Activated effector memory CD4-positive, alpha-beta T cell treated with Interleukin-2 at 50 U/mL for 16 hours (primary cell): ENCODE results near the gene NXPE3.
"Not testable (repeated sequence)": the region's sequence is repeated elsewhere in the genome, so short reads cannot be mapped to it uniquely, and the experiment has no call there.

Experiments used
- DNase-seq: peaks from one replicate; pipeline ENCODE4 v3.0.0-alpha.2; 2020

Gene NXPE3

GRCh38 chr3:101852983-101853840 lies 74.2 kb downstream of the NXPE3 start:
- no peak for DNase-seq

GRCh38 chr3:101853982-101854381 lies 75.0 kb downstream of the NXPE3 start:
- no peak for DNase-seq

GRCh38 chr3:101854608-101855304 lies 75.7 kb downstream of the NXPE3 start:
- DNase-seq, result no peak

- DNase-seq, result no peak
Observed at GRCh38 chr3:101857301-101857741, 78.3 kb downstream of the NXPE3 start.

DNA sequence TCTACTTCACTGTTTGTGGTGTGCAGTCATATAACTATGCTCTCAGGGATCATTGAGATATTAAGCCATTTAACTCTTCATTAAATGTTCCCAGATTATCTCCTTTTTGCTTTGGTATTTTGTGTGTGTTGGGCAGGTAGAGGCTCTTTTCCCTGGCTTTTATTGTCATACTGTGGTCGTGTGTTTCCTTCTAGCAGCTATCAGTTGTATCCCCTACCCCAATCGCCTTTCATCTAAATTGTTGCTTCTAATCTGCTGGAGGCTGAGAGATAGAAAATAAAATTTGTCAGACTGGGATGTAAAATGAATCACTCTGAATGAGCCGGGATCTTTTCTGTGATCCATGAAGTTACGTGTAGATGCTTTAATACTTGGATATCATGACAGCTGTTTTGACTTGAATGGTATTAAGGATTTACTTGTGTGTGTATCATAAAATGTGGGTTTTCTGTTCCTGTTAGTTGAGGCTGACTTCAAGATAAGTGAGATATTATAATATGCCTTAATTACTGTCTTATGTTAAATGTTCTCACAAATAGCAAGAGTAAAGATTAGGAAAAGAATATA lies 79.5 kb downstream of the NXPE3 start:
- no peak for DNase-seq

DNA sequence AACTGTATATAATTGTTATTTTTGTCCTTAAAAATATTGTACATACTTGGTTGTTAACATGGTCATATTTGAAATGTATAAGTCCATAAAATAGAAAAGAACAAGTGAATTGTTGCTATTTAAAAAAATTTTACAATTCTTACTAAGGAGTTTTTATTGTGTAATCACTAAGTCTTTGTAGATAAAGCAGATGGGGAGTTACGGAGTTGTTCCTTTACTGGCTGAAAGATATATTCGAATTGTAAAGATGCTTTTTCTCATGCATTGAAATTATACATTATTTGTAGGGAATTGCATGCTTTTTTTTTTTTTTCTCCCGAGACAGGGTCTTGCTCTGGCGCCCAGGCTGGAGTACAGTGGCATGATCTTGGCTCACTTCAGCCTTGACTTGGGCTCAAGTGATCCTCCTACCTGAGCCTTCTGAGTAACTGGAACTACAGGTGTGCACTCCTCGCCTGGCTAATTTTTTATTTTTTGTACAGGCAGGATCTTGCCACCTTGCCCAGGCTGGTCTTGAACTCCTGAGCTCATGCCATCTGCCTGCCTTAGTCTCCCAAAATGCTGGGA lies 81.0 kb downstream of the NXPE3 start:
- DNase-seq, result no peak

DNA sequence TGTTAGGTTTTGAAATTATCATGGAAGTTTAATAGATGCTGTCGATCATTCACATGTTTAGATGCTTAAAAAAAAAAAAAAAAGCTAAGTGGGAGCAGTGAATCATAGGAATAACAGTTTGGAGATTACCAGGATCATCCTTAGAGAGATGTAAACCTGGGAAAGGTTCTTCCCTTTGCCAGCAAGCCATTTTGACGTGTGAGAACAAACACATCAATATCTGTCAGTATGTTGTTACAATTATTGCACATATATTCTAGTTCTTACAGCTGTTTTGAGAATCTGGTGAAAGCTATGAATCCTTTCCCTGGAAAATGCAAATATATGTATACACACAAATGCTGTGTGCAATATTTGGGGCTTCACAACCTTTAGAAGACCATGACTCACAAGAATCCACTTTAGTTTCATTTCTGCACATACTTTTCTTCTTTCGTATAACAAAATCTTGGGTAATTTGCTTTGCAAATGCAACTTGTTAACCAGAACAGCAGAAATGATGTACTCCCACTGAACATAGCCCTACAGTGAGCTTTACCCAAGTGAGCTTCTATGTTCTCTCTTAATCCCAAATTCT lies 82.3 kb downstream of the NXPE3 start:
- no peak for DNase-seq

DNA sequence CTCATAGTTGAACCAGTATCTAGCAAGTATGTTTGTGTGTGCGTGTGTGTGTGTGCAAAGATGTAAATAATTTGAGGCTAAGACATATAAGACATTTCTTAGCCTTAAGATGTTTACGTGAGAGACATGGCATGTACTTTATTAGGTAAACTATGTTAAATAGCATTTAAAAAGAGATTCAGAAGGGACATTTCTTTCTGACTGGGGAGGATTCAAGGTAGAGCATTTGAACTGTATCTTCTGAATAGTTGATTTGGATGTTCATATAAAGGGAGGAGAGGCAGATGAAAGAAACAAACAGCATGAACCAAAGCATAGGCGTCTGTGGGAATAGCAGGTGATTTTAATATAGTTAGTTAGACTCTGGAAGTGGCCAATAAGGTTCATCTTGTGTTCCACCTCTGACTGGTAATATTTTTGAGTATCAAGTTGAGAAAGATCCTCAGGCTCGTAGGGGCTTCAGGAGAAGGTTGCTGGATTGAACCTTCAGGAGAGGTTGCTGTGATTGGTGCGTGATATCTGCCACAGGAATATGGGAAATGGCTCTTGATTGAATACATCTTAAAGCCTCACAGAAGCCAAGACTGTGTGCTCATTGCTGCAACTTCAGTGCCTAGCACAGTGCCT lies 82.9 kb downstream of the NXPE3 start:
- DNase-seq, result no peak

GRCh38 chr3:101862416-101863165 lies 83.6 kb downstream of the NXPE3 start:
- DNase-seq, result no peak

GRCh38 chr3:101864926-101865325 lies 85.9 kb downstream of the NXPE3 start:
- not testable (repeated sequence) for DNase-seq

DNA sequence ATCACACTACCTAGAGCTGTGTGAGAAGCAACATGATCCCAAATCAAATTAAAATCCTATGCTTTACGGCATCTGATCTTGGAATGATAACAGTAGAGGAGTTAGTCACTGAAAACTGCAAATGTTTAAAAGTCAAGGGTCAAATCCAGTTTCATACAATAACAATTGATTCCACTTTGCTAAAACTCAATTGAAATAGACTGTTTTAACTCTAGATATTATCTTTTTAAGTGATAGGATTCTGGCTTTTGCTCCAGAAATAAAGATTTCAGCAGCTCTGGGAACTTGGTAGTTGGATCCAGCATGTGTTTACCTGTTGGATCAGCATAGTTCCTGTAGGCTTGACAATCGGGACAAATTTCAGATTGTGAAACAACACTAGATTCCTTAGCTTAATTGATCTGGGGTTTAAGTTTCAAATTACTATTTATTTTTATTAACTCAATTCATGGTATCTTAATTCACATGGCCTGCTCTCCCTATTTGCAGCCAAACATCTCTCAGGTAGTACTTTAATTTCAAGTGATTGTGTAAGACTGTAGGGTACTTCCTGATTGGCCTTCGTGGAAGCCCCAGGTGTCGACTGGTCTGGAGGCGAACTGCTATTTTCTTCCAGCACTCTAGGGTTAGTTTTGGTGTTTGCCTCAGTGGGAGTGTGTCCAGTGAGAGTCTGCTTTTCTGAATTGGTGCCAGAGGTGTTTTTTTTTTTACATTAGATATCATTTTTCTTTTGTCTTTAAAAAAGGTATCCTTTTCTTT lies 86.9 kb downstream of the NXPE3 start:
- DNase-seq, result no peak

GRCh38 chr3:101867511-101867910 lies 88.5 kb downstream of the NXPE3 start:
- no peak for DNase-seq

DNA sequence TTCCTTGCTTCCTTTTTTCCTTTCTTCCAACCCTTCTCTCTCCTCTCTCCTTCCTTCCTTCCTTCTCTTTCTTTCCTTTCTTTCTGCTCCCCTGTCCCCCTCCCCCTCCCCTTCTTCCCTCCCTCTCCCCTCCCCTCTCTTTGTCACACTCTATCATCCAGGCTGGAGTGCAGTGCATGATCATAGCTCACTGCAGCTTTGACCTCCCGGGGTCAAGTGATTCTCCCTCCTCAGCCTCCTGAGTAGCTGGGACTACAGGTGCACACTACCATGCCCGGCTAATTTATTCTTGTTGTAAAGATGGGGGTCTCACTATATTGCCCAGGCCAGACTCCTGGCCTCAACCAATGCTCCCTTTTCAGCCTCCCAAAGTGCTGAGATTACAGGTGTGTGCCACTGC lies 89.0 kb downstream of the NXPE3 start:
- DNase-seq, result no peak

DNA sequence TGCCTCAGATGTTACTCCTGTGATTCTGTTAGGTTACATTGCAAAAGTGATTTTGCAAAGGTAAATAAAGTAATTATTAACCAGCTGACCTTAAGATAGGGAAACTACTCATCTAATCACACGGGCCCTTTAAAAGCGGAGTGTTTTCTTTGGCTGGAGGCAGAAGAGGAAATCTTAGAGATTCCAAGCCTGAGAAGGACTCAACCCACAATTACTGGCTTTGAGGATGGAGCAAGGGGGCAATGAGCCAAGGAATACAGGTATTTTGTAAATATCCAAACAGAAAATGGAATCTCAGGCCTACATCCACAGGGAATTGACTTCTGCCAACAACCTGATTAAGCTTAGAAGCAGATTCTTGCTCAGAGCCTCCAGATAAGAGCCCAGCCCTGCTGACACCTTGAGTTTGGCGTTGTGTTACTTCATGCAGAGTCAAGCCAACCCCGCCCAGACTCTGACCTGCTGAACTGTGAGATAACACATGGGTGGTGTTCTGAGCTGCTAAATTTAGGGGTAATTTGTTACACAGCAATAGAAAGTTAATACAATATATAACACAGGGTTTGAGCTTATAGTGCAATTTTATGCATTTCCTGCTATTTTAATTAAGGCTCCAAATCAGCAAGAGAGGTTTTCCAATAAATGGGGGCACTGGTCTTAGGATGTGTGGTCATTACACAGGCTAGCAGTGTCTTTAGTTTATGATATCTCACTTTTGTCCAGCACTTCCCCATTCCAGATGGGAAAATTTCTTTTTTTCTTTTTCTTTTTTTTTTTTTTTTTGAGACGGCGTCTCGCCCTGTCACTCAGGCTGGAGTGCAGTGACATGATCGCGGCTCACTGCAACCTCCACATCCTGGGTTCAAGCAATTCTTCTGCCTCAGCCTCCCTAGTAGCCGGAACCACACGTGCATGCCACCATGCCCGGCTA lies 89.8 kb downstream of the NXPE3 start:
- no peak for DNase-seq

DNA sequence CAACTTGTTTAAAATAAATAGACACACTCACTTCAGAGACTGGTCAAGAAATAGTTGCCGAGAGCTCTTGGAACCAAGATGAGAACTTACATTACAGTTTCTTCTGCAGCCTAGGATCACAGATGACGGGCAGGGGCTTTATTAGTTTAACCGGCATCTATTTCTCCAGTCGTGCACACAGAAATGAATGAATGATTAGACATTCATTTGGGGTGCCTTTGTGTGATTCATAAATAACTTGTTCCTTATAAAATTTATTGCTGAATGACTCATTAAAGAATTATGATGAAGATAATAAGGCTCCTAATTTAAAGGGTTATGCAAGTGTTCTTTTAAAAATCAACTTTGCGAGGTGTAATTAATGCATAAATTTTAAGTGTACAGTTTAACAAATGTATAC lies 91.1 kb downstream of the NXPE3 start:
- no peak for DNase-seq

DNA sequence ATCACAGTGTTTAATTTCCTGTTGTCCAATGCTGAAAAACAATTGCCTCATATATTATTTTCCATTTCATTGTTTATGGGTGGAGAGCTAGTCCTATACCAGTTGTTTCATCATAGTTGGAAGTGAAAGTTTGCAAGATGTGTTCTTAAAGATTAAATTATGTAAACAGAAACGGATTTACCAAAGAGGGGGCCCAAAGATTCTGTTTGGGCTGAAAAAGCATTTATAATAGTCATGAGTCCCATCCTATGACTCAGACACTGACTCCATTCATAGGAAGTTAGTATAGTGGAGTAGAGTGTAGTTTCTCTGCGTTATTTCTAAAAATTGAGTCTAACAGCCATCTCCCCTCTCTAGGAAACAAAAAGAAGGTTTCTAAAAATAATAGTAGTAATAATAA lies 94.6 kb downstream of the NXPE3 start:
- DNase-seq, result no peak

- no peak for DNase-seq
Observed at GRCh38 chr3:101876142-101876541, 97.1 kb downstream of the NXPE3 start.
